LNCAP (cell line): Measurements from ENCODE around the gene SNTG2.
A peak's percentile ranks its signal among the peaks of the same experiment; 100 is the strongest.

Source experiments
- TF ChIP-seq, protein P1 (sequence below): fragments of 450-650 bp; IDR thresholded peaks from 2 replicates; pipeline ENCODE4 v1.5.1; 2017; ENCODE audit warnings: mild to moderate bottlenecking

The SNTG2 gene

GRCh38 chr2:950080-950966, at the start of gene SNTG2:
Gene SNTG2, plus strand, starts transcription at chr2:950849. Its CDS starts 148 bp downstream, at chr2:950997.
- TF ChIP-seq, protein P1, sequence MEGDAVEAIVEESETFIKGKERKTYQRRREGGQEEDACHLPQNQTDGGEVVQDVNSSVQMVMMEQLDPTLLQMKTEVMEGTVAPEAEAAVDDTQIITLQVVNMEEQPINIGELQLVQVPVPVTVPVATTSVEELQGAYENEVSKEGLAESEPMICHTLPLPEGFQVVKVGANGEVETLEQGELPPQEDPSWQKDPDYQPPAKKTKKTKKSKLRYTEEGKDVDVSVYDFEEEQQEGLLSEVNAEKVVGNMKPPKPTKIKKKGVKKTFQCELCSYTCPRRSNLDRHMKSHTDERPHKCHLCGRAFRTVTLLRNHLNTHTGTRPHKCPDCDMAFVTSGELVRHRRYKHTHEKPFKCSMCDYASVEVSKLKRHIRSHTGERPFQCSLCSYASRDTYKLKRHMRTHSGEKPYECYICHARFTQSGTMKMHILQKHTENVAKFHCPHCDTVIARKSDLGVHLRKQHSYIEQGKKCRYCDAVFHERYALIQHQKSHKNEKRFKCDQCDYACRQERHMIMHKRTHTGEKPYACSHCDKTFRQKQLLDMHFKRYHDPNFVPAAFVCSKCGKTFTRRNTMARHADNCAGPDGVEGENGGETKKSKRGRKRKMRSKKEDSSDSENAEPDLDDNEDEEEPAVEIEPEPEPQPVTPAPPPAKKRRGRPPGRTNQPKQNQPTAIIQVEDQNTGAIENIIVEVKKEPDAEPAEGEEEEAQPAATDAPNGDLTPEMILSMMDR: no peak

- TF ChIP-seq, protein P1: no peak
Observed at GRCh38 chr2:902584-902983, 48.1 kb upstream of the SNTG2 start.

- TF ChIP-seq, protein P1: peak; percentile 52
Observed at GRCh38 chr2:903223-903900, 47.3 kb upstream of the SNTG2 start.

DNA sequence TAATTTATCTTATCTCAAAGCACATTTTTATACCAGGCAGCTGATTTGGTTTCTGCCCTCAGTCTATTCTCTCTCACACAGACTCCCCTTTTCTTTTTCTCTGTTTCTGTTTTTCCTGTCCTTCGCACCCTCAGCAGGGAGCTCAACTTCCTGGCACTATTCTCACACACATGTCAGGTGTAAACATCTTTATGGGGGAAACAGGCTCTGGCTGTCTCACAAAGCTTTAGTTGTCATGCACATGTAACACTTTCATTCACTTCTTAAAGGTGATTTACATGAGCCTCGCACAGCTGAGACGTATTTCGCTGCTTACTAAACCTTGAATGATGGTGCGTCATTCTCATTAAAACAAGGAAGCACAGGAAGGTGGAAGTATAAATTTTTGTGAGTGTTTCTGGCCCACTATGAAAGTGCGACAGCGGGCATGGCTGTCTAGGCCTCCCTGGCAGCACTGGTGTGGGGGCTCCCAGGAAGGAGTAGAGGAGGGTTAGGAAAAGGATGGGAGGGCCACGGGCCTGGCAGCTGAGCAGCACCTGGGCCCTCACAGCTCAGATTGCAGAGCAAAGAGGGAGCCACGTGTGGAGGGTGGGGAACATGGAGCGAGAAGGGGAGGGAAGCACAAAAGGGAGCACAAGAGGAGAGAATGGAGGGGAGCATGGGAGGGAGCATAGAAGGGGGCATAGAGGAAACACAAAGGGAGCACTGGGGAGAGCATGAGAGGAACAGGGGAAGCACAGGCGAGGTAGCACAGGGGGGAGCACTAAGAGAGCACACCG, 46.2 kb upstream of the SNTG2 start:
- TF ChIP-seq, protein P1: no peak

DNA sequence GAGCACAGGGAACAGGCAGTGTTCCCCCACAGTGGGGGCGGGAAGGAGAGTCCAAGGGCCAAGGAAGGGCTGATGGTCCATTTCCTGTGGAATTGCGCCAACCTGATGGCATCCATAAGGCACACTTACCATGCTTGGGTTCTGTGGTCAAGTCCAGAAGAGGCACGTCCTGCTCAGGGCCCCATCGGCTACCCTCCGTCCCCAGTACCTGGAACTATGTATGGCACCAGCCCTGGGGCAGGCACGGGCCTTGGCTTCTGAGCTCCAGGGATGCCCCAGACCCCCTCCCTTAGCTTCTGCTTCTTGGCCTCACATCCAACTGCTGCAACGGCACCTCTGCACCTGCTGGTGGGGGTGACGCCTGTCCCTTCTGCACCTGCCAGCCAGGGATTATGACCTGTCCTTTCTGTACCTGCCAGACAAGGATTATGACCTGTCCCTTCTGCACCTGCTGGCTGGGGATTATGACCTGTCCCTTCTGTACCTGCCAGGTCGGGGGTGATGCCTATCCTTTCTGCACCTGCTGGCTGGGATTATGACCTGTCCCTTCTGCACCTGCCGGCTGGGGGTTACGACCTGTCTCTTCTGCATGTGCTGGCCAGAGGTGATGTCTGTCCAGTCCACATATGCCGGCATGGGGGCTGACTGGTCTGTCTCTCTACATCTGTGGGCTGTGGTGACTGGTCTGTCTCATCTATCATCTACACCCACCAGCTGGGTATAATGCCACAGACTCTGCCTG, 45.4 kb upstream of the SNTG2 start:
- TF ChIP-seq, protein P1: no peak

- TF ChIP-seq, protein P1: no peak
Observed at GRCh38 chr2:905833-906140, 44.9 kb upstream of the SNTG2 start.

DNA sequence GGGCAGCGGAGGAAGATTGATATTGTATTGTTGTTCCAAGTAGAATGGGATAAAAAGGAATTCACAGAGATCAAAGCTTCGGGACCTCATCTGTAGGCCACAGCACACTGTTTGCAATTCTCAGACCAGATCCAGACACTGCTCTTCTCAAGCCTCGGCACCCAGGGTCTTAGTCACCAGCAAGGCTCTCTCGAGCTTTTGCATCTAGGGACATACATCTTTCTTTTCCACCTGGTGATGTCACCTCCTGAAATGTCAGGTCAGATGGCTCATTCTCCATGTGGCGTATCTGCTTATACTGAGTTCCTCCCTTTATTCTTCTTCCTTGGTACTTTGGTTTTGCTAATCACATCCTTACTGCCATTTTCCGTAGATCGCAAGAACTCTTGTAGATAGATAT, 42.9 kb upstream of the SNTG2 start:
- TF ChIP-seq, protein P1: no peak
